H9 (cell line): ENCODE results near the gene FABP1. TPM values are rescaled to one million over a fixed set of nuclear protein-coding genes. Genes with fewer than 3 reads are reported as not detected.

Experiments
- DNase-seq: peaks from one replicate; pipeline ENCODE4 v3.0.0-alpha.2; 2017
- H2AFZ ChIP-seq: one replicate; pipeline ENCODE4 v1.6.1; 2013; ENCODE audit warnings: mild to moderate bottlenecking, low read length, control low read depth, moderate library complexity
- H2AK5ac ChIP-seq: 2 replicates; pipeline ENCODE4 v1.6.1; 2013; ENCODE audit warnings: low read length, control low read depth, mixed read lengths; ENCODE audit not compliant: insufficient read length
- H2BK120ac ChIP-seq: one replicate; pipeline ENCODE4 v1.6.1; 2013; ENCODE audit warnings: low read depth, mild to moderate bottlenecking, low read length, control low read depth, inconsistent platforms; ENCODE audit not compliant: poor library complexity, severe bottlenecking
- H2BK12ac ChIP-seq: 2 replicates; pipeline ENCODE4 v1.6.1; 2013; ENCODE audit warnings: low read length, control low read depth, mixed read lengths, low read depth; ENCODE audit not compliant: insufficient read length
- H2BK15ac ChIP-seq: 2 replicates; pipeline ENCODE4 v1.6.1; 2013; ENCODE audit warnings: low read depth, low read length, control low read depth
- H2BK20ac ChIP-seq: one replicate; pipeline ENCODE4 v1.6.1; 2013; ENCODE audit warnings: low read depth, mild to moderate bottlenecking, low read length, control low read depth, inconsistent platforms; ENCODE audit not compliant: poor library complexity, severe bottlenecking
- H2BK5ac ChIP-seq: 2 replicates; pipeline ENCODE4 v1.6.1; 2013; ENCODE audit warnings: low read length, control low read depth, mixed read lengths; ENCODE audit not compliant: insufficient read length
- H3K14ac ChIP-seq: 2 replicates; pipeline ENCODE4 v1.6.1; 2013; ENCODE audit warnings: low read length, control low read depth; ENCODE audit not compliant: insufficient read depth
- H3K18ac ChIP-seq: 2 replicates; pipeline ENCODE4 v1.6.1; 2013; ENCODE audit warnings: low read depth, mild to moderate bottlenecking, mixed read lengths, low read length, control low read depth; ENCODE audit not compliant: insufficient read length
- H3K23ac ChIP-seq: 2 replicates; pipeline ENCODE4 v1.6.1; 2013; ENCODE audit warnings: low read length, control low read depth, mixed read lengths, low read depth; ENCODE audit not compliant: insufficient read length
- H3K23me2 ChIP-seq: 2 replicates; pipeline ENCODE4 v1.6.1; 2013; ENCODE audit warnings: low read depth, mild to moderate bottlenecking, mixed read lengths, low read length, control low read depth; ENCODE audit not compliant: insufficient read length, poor library complexity, severe bottlenecking
- H3K27ac ChIP-seq: 2 replicates; pipeline ENCODE4 v1.5.1; 2013; ENCODE audit warnings: low read length, control low read depth, mixed read lengths, low read depth; ENCODE audit not compliant: insufficient read length
- H3K27me3 ChIP-seq: 2 replicates; pipeline ENCODE4 v1.6.1; 2013; ENCODE audit warnings: low read length, control low read depth, inconsistent platforms; ENCODE audit not compliant: insufficient read depth
- H3K4ac ChIP-seq: 2 replicates; pipeline ENCODE4 v1.6.1; 2013; ENCODE audit warnings: low read depth, mild to moderate bottlenecking, control low read depth, inconsistent platforms, low read length, moderate library complexity
- H3K4me1 ChIP-seq: 2 replicates; pipeline ENCODE4 v1.6.1; 2013; ENCODE audit warnings: low read length, control low read depth, inconsistent platforms; ENCODE audit not compliant: insufficient read depth
- H3K4me2 ChIP-seq: 2 replicates; pipeline ENCODE4 v1.6.1; 2013; ENCODE audit warnings: low read length, control low read depth, mixed read lengths; ENCODE audit not compliant: insufficient read length, insufficient read depth
- H3K56ac ChIP-seq: 2 replicates; pipeline ENCODE4 v1.6.1; 2013; ENCODE audit warnings: low read depth, mild to moderate bottlenecking, mixed read lengths, low read length, control low read depth; ENCODE audit not compliant: insufficient read length
- H3K79me1 ChIP-seq: 2 replicates; pipeline ENCODE4 v1.6.1; 2013; ENCODE audit warnings: low read depth, mild to moderate bottlenecking, moderate library complexity, low read length, control low read depth, inconsistent platforms; ENCODE audit not compliant: insufficient read depth, poor library complexity, severe bottlenecking
- H3K79me2 ChIP-seq: 2 replicates; pipeline ENCODE4 v1.6.1; 2013; ENCODE audit warnings: low read length, control low read depth, inconsistent platforms; ENCODE audit not compliant: insufficient read depth
- H3K9ac ChIP-seq: 2 replicates; pipeline ENCODE4 v1.6.1; 2013; ENCODE audit warnings: low read length, control low read depth, mixed read lengths; ENCODE audit not compliant: insufficient read length; ENCODE audit errors: extremely low read depth
- H3K9me3 ChIP-seq: one replicate; pipeline ENCODE4 v1.6.1; 2013; ENCODE audit warnings: low read depth, low read length, inconsistent platforms; ENCODE audit not compliant: control insufficient read depth
- H3T11ph ChIP-seq: one replicate; pipeline ENCODE4 v1.6.1; 2013; ENCODE audit warnings: mild to moderate bottlenecking, low read length, control low read depth, inconsistent platforms
- H4K20me1 ChIP-seq: one replicate; pipeline ENCODE4 v1.6.1; 2013; ENCODE audit not compliant: control insufficient read depth, insufficient read length, insufficient read depth
- H4K5ac ChIP-seq: 2 replicates; pipeline ENCODE4 v1.6.1; 2013; ENCODE audit warnings: low read depth, mild to moderate bottlenecking, mixed read lengths, low read length, control low read depth; ENCODE audit not compliant: insufficient read length
- H4K8ac ChIP-seq: replicated peaks from 2 replicates; pipeline ENCODE4 v1.6.1; 2013; ENCODE audit warnings: low read length, control low read depth, mixed read lengths, low read depth; ENCODE audit not compliant: insufficient read length
- H4K91ac ChIP-seq: 2 replicates; pipeline ENCODE4 v1.6.1; 2013; ENCODE audit warnings: low read depth, mild to moderate bottlenecking, moderate library complexity, mixed read lengths, low read length, control low read depth; ENCODE audit not compliant: insufficient read length
- H3K27ac Mint-ChIP-seq, 3 experiments: 2 replicates in 2 of 3; 3 replicates in 1 of 3; pipeline ENCODE4 v1.8.0; 2020 to 2021; ENCODE audit warnings: mixed read lengths in 3 of 3, mild to moderate bottlenecking in 1 of 3, moderate library complexity in 1 of 3
- H3K27me3 Mint-ChIP-seq: 2 replicates; pipeline ENCODE4 v1.8.0; 2021; ENCODE audit warnings: low read depth, mild to moderate bottlenecking, moderate library complexity, mixed read lengths
- H3K36me3 Mint-ChIP-seq, 3 experiments: 2 replicates in 2 of 3; 3 replicates in 1 of 3; pipeline ENCODE4 v1.8.0; 2020 to 2021; ENCODE audit warnings: low read depth in 3 of 3, mixed read lengths in 3 of 3; ENCODE audit not compliant: insufficient read depth in 1 of 3
- H3K4me1 Mint-ChIP-seq, 2 experiments: 2 replicates each; pipeline ENCODE4 v1.8.0; 2020; ENCODE audit warnings: mixed read lengths in 2 of 2
- H3K4me3 Mint-ChIP-seq, 2 experiments: 2 replicates in 1 of 2; 3 replicates in 1 of 2; pipeline ENCODE4 v1.8.0; 2020 to 2021; ENCODE audit warnings: mild to moderate bottlenecking in 2 of 2, mixed read lengths in 2 of 2, moderate library complexity in 1 of 2
- H3K9me3 Mint-ChIP-seq, 2 experiments: 2 replicates in 1 of 2; 3 replicates in 1 of 2; pipeline ENCODE4 v1.8.0; 2020; ENCODE audit warnings: mild to moderate bottlenecking in 2 of 2, mixed read lengths in 2 of 2, moderate library complexity in 1 of 2
- WGBS: extraction: QIAGEN DNeasy Blood & Tissue Kit; methylation state at CpG from one replicate; pipeline ENCODE4 v1.1.7; 2013; ENCODE audit warnings: missing lambda C conversion rate, low lambda C conversion rate, mixed read lengths; ENCODE audit not compliant: insufficient read length; ENCODE audit errors: extremely low coverage; 5-methylcytosine and 5-hydroxymethylcytosine counted together
- total RNA-seq: library from RNA; stranded (reverse); gene quantifications from 2 replicates; pipeline ENCODE4 v1.2.1, GENCODE V29; 2021
- TF ChIP-seq, protein P1 (sequence below): fragments of 200-600 bp; sonication (generic); conservative IDR thresholded peaks from 3 replicates; pipeline ENCODE4 v1.8.0; 2021; ENCODE audit warnings: antibody characterized with exemption, mild to moderate bottlenecking

The FABP1 gene
- total RNA-seq, 1 experiment from 2014 or later, result not detected

GRCh38 chr2:88128654-88129312 is 921 bp upstream of the FABP1 start:
- Histone ChIP-seq H2BK15ac (no peak overlapping the region), H4K20me1 (no peaks in the 10 kb centered on the region), H3K79me2 (no peaks in the 10 kb centered on the region), H3K56ac (no peak overlapping the region), H3K4me2 (no peak overlapping the region), H3K4ac (no peak overlapping the region), H2BK5ac (no peak overlapping the region), H3K4me1 (no peaks in the 10 kb centered on the region), H2BK20ac (no peak overlapping the region), H3K79me1 (no peaks in the 10 kb centered on the region), H3K18ac (no peak overlapping the region), H4K5ac (no peak overlapping the region), H2AK5ac (no peak overlapping the region), H2AFZ (no peak overlapping the region), H3K9me3 (no peaks in the 10 kb centered on the region), H3K23ac (no peak overlapping the region), H3K9ac (no peak overlapping the region), H4K91ac (no peak overlapping the region), H3K14ac (no peak overlapping the region), H3K23me2 (no peaks in the 10 kb centered on the region), H3T11ph (no peak overlapping the region), H3K27ac (no peak overlapping the region), H3K27me3 (no peaks in the 10 kb centered on the region), H2BK12ac (no peak overlapping the region), H2BK120ac (no peak overlapping the region), H4K8ac (no peak overlapping the region)
- no peak overlapping the region for H3K27ac Mint-ChIP-seq
- no peaks in the 10 kb centered on the region for H3K9me3 Mint-ChIP-seq
- WGBS, result no CpG with 5 or more reads among the region's 7 CpGs
- no peak overlapping the region for H3K4me3 Mint-ChIP-seq
- H3K27me3 Mint-ChIP-seq, result peaks cover 13% of the 10 kb centered on the region
- H3K36me3 Mint-ChIP-seq, result no peaks in the 10 kb centered on the region
- no peak for DNase-seq
- H3K4me1 Mint-ChIP-seq, result peaks cover 1 to 4% of the 10 kb centered on the region in 2 experiments; a peak in 2 of 4 replicates
- TF ChIP-seq, protein P1, sequence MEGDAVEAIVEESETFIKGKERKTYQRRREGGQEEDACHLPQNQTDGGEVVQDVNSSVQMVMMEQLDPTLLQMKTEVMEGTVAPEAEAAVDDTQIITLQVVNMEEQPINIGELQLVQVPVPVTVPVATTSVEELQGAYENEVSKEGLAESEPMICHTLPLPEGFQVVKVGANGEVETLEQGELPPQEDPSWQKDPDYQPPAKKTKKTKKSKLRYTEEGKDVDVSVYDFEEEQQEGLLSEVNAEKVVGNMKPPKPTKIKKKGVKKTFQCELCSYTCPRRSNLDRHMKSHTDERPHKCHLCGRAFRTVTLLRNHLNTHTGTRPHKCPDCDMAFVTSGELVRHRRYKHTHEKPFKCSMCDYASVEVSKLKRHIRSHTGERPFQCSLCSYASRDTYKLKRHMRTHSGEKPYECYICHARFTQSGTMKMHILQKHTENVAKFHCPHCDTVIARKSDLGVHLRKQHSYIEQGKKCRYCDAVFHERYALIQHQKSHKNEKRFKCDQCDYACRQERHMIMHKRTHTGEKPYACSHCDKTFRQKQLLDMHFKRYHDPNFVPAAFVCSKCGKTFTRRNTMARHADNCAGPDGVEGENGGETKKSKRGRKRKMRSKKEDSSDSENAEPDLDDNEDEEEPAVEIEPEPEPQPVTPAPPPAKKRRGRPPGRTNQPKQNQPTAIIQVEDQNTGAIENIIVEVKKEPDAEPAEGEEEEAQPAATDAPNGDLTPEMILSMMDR, result no peak
